Liver (tissue), 9 donors: ENCODE data around the gene NEK6. TPM values are rescaled to one million over a fixed set of nuclear protein-coding genes. Genes with fewer than 3 reads are reported as not detected.

Experiments used
- DNase-seq: peaks from one replicate; pipeline ENCODE4 v3.0.0-alpha.2; 2017; ENCODE audit warnings: low spot score
- H3K27ac ChIP-seq, 2 donors: one replicate each; pipeline ENCODE4 v1.7.0; 2013; ENCODE audit warnings: inconsistent platforms in 2 of 2, low read length in 2 of 2, control low read depth in 1 of 2, low read depth in 1 of 2, mild to moderate bottlenecking in 1 of 2
- H3K27me3 ChIP-seq, 4 donors: one replicate each; pipeline versions ENCODE4 v1.6.1 to v1.7.0; 2013; ENCODE audit warnings: low read length in 3 of 4, inconsistent platforms in 1 of 4, mild to moderate bottlenecking in 1 of 4, moderate library complexity in 1 of 4; ENCODE audit not compliant: control insufficient read depth in 4 of 4, insufficient read depth in 4 of 4
- H3K36me3 ChIP-seq, 4 donors: one replicate each; pipeline versions ENCODE4 v1.6.1 to v1.7.0; 2013; ENCODE audit warnings: low read length in 3 of 4, mild to moderate bottlenecking in 3 of 4, low read depth in 1 of 4, moderate library complexity in 1 of 4; ENCODE audit not compliant: control insufficient read depth in 4 of 4, insufficient read depth in 3 of 4
- H3K4me1 ChIP-seq, 4 donors: one replicate each; pipeline versions ENCODE4 v1.6.1 to v1.7.0; 2013; ENCODE audit warnings: low read length in 3 of 4, mild to moderate bottlenecking in 3 of 4, moderate library complexity in 1 of 4; ENCODE audit not compliant: control insufficient read depth in 4 of 4, insufficient read depth in 4 of 4
- H3K4me3 ChIP-seq, 3 donors: one replicate each; pipeline versions ENCODE4 v1.6.1 to v1.7.0; 2013; ENCODE audit warnings: low read length in 3 of 3, control low read depth in 1 of 3, low read depth in 1 of 3, mild to moderate bottlenecking in 1 of 3
- H3K9ac ChIP-seq, 2 donors: one replicate each; pipeline ENCODE4 v1.7.0; 2013; ENCODE audit warnings: low read length in 2 of 2, mild to moderate bottlenecking in 2 of 2, moderate library complexity in 2 of 2, control low read depth in 1 of 2, low read depth in 1 of 2
- H3K9me3 ChIP-seq, 4 donors: one replicate each; pipeline versions ENCODE4 v1.6.1 to v1.7.0; 2013; ENCODE audit warnings: low read length in 3 of 4; ENCODE audit not compliant: control insufficient read depth in 4 of 4
- EGR1 ChIP-seq, 2 donors: IDR thresholded peaks; 2 replicates each; pipeline ENCODE4 v1.6.1; 2016 to 2018; ENCODE audit warnings: antibody characterized with exemption in 2 of 2, low read depth in 2 of 2
- FOXA1 ChIP-seq: IDR thresholded peaks from 2 replicates; pipeline ENCODE4 v1.6.1; 2016; ENCODE audit warnings: antibody characterized with exemption
- FOXA2 ChIP-seq: IDR thresholded peaks from 2 replicates; pipeline ENCODE4 v1.6.1; 2016; ENCODE audit warnings: antibody characterized with exemption
- GABPA ChIP-seq, 2 donors: IDR thresholded peaks in 1 of 2; conservative IDR thresholded peaks in 1 of 2; 2 replicates each; pipeline ENCODE4 v1.6.1; 2016; ENCODE audit warnings: antibody characterized with exemption in 2 of 2, mild to moderate bottlenecking in 1 of 2, moderate library complexity in 1 of 2
- HNF4A ChIP-seq, 2 donors: conservative IDR thresholded peaks; 2 replicates each; pipeline ENCODE4 v1.6.1; 2016; ENCODE audit warnings: antibody characterized with exemption in 2 of 2, mild to moderate bottlenecking in 2 of 2
- HNF4G ChIP-seq: IDR thresholded peaks from 2 replicates; pipeline ENCODE4 v1.6.1; 2016; ENCODE audit warnings: antibody characterized with exemption
- JUND ChIP-seq, 2 donors: IDR thresholded peaks; 2 replicates each; pipeline ENCODE4 v1.6.1; 2016; ENCODE audit warnings: antibody characterized with exemption in 2 of 2
- NR2F2 ChIP-seq: IDR thresholded peaks from 2 replicates; pipeline ENCODE4 v1.6.1; 2016; ENCODE audit warnings: antibody characterized with exemption
- RAD21 ChIP-seq, 2 donors: IDR thresholded peaks; 2 replicates each; pipeline ENCODE4 v1.6.1; 2016; ENCODE audit warnings: antibody characterized with exemption in 2 of 2, mild to moderate bottlenecking in 2 of 2
- REST ChIP-seq: IDR thresholded peaks from 2 replicates; pipeline ENCODE4 v1.6.1; 2016; ENCODE audit warnings: antibody characterized with exemption, mild to moderate bottlenecking
- RXRA ChIP-seq, 2 donors: IDR thresholded peaks; 2 replicates each; pipeline ENCODE4 v1.6.1; 2017 to 2018; ENCODE audit warnings: antibody characterized with exemption in 2 of 2, mild to moderate bottlenecking in 1 of 2
- SP1 ChIP-seq: IDR thresholded peaks from 2 replicates; pipeline ENCODE4 v1.6.1; 2018; ENCODE audit warnings: antibody characterized with exemption, mild to moderate bottlenecking
- TAF1 ChIP-seq: conservative IDR thresholded peaks from 2 replicates; pipeline ENCODE4 v1.6.1; 2016; ENCODE audit warnings: antibody characterized with exemption, mild to moderate bottlenecking
- YY1 ChIP-seq: IDR thresholded peaks from 2 replicates; pipeline ENCODE4 v1.6.1; 2016; ENCODE audit warnings: antibody characterized with exemption, mild to moderate bottlenecking
- ZBTB33 ChIP-seq: IDR thresholded peaks from 2 replicates; pipeline ENCODE4 v1.6.1; 2016; ENCODE audit warnings: antibody characterized with exemption
- WGBS: extraction: QIAGEN DNeasy Blood & Tissue Kit; methylation state at CpG from one replicate; pipeline ENCODE4 v1.1.7; 2013; 5-methylcytosine and 5-hydroxymethylcytosine counted together
- polyA plus RNA-seq, 2 donors: library from polyadenylated mRNA; stranded (reverse) in 1 of 2; unstranded in 1 of 2; fragments of 200-250 nt in 1 of 2; fragments of >200 nt in 1 of 2; fragmentation: Nextera tagmentation in 1 of 2; extraction: Ambion mirVana in 1 of 2; gene quantifications; one replicate each; pipeline versions ENCODE4 v1.2.1 to v1.2.3, GENCODE V29; 2013 to 2015
- total RNA-seq, 2 donors: library from RNA; depleted of rRNA; stranded (reverse); fragments of >200 nt; gene quantifications; one replicate each; pipeline ENCODE4 v1.2.3, GENCODE V29; 2014
- TF ChIP-seq, protein P1 (sequence below): IDR thresholded peaks from 2 replicates; pipeline ENCODE4 v1.6.1; 2016; ENCODE audit warnings: antibody characterized with exemption
- TF ChIP-seq, protein P2 (sequence below): fragments of 150-350 bp; IDR thresholded peaks from 2 replicates; pipeline ENCODE4 v1.5.1; 2017; ENCODE audit warnings: improper control_type of control experiment, low read depth, low read length; ENCODE audit not compliant: missing input control
- TF ChIP-seq, protein P3 (sequence below): IDR thresholded peaks from 2 replicates; pipeline ENCODE4 v1.6.1; 2016; ENCODE audit warnings: antibody characterized with exemption
- donor health status: healthy.
- donor health status: healthy.
- donor health status: healthy.
- donor health status: healthy.
- donor health status: healthy.

Gene NEK6
- total and polyA plus RNA-seq, 4 donors, result 32.5 to 49.7 (median 42.5) TPM

GRCh38 chr9:124215956-124216355 lies 41.8 kb upstream of the NEK6 start:
- 96% methylated on average over 15 of the region's 15 CpGs for WGBS
- Histone ChIP-seq H3K4me3 (no peak overlapping the region), H3K36me3 (no peaks in the 10 kb centered on the region), H3K27me3 (no peaks in the 10 kb centered on the region), H3K9ac (no peak overlapping the region), H3K27ac (no peak overlapping the region), H3K4me1 (peaks cover 4 to 32% (median 17%) of the 10 kb centered on the region in 4 donors), H3K9me3 (no peaks in the 10 kb centered on the region)
- no peak for DNase-seq
- no peak for TF ChIP-seq YY1
- TF ChIP-seq RAD21 (IDR thresholded peaks at IDR 0.05), result no peak
- TF ChIP-seq JUND (IDR thresholded peaks at IDR 0.05), result no peak
- TF ChIP-seq NR2F2, result no peak
- no peak for TF ChIP-seq TAF1
- TF ChIP-seq EGR1 (IDR thresholded peaks at IDR 0.05; ENCODE audit: low read depth in 2 of 2), result no peak
- TF ChIP-seq HNF4G, result no peak
- TF ChIP-seq, protein P1, sequence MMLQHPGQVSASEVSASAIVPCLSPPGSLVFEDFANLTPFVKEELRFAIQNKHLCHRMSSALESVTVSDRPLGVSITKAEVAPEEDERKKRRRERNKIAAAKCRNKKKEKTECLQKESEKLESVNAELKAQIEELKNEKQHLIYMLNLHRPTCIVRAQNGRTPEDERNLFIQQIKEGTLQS, result no peak
- no peak for TF ChIP-seq GABPA (IDR thresholded peaks at IDR 0.05 in 1 of 2, conservative IDR thresholded peaks at IDR 0.05 in 1 of 2)
- TF ChIP-seq, protein P2, sequence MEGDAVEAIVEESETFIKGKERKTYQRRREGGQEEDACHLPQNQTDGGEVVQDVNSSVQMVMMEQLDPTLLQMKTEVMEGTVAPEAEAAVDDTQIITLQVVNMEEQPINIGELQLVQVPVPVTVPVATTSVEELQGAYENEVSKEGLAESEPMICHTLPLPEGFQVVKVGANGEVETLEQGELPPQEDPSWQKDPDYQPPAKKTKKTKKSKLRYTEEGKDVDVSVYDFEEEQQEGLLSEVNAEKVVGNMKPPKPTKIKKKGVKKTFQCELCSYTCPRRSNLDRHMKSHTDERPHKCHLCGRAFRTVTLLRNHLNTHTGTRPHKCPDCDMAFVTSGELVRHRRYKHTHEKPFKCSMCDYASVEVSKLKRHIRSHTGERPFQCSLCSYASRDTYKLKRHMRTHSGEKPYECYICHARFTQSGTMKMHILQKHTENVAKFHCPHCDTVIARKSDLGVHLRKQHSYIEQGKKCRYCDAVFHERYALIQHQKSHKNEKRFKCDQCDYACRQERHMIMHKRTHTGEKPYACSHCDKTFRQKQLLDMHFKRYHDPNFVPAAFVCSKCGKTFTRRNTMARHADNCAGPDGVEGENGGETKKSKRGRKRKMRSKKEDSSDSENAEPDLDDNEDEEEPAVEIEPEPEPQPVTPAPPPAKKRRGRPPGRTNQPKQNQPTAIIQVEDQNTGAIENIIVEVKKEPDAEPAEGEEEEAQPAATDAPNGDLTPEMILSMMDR, result no peak
- TF ChIP-seq FOXA1, result no peak
- TF ChIP-seq ZBTB33, result no peak
- no peak for TF ChIP-seq REST
- TF ChIP-seq FOXA2, result no peak
- TF ChIP-seq, protein P3, sequence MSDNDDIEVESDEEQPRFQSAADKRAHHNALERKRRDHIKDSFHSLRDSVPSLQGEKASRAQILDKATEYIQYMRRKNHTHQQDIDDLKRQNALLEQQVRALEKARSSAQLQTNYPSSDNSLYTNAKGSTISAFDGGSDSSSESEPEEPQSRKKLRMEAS, result no peak
- TF ChIP-seq SP1, result no peak
- no peak for TF ChIP-seq RXRA (IDR thresholded peaks at IDR 0.05)
- no peak for TF ChIP-seq HNF4A (conservative IDR thresholded peaks at IDR 0.05)
